IMR-90 (cell line): ENCODE measurements around the gene LRRC8C. TPM values are rescaled to one million over a fixed set of nuclear protein-coding genes. Genes with fewer than 3 reads are reported as not detected.
A peak's percentile ranks its signal among the peaks of the same experiment; 100 is the strongest.

ENCODE experiments used
- ATAC-seq: fragments of 200-7000 bp; cut with Tn5 transposase; 2 replicates; pipeline ENCODE4 v1.9.1; 2020; ENCODE audit warnings: low read depth, mild to moderate bottlenecking, moderate library complexity
- BruUV-seq: library from RNA; stranded (reverse); fragments of 400-500 nt; replicated peaks from 2 replicates; lab custom pipeline; 2021; lab: Mats Ljungman, UMichigan
- CTCF ChIA-PET: fragments of 300-600 bp; formaldehyde crosslinking; extraction: SDS; loops from one replicate; lab custom pipeline; 2021; ENCODE audit warnings: antibody characterized with exemption; lab: Yijun Ruan, JAX
- POLR2A ChIA-PET: fragments of 300-600 bp; sonication (Branson Sonifier 250); formaldehyde crosslinking; loops from one replicate; lab custom pipeline; 2022; ENCODE audit warnings: antibody characterized with exemption; ENCODE audit not compliant: unreplicated experiment; lab: Charles Lee
- DNase-seq: peaks from one replicate; pipeline ENCODE4 v3.0.0; 2013
- H2AFZ ChIP-seq: replicated peaks from 2 replicates; pipeline ENCODE3; 2013; ENCODE audit warnings: low read length, mild to moderate bottlenecking; ENCODE audit not compliant: poor library complexity
- H2AK5ac ChIP-seq: 2 replicates; pipeline ENCODE4 v1.6.1; 2013; ENCODE audit warnings: low read depth, low read length, inconsistent platforms
- H2AK9ac ChIP-seq: replicated peaks from 2 replicates; pipeline ENCODE3; 2013; ENCODE audit warnings: mild to moderate bottlenecking, low read depth, low read length, moderate library complexity; ENCODE audit not compliant: poor library complexity
- H2BK120ac ChIP-seq: 2 replicates; pipeline ENCODE4 v1.6.1; 2013; ENCODE audit warnings: low read depth, low read length, inconsistent platforms
- H2BK15ac ChIP-seq: 3 replicates; pipeline ENCODE4 v1.6.1; 2013; ENCODE audit warnings: low read depth, low read length, inconsistent platforms
- H2BK20ac ChIP-seq: 2 replicates; pipeline ENCODE4 v1.6.1; 2013; ENCODE audit warnings: low read depth, mild to moderate bottlenecking, inconsistent platforms, low read length, moderate library complexity
- H2BK5ac ChIP-seq: 2 replicates; pipeline ENCODE4 v1.6.1; 2013; ENCODE audit warnings: mild to moderate bottlenecking, low read depth, low read length, inconsistent platforms; ENCODE audit not compliant: poor library complexity, severe bottlenecking
- H3K14ac ChIP-seq: replicated peaks from 2 replicates; pipeline ENCODE4 v1.6.1; 2013; ENCODE audit warnings: low read depth, low read length, inconsistent platforms
- H3K18ac ChIP-seq: 2 replicates; pipeline ENCODE4 v1.6.1; 2013; ENCODE audit warnings: low read depth, low read length, control low read depth
- H3K23ac ChIP-seq: 2 replicates; pipeline ENCODE4 v1.6.1; 2013; ENCODE audit warnings: low read depth, low read length, inconsistent platforms
- H3K27ac ChIP-seq: 2 replicates; pipeline ENCODE4 v1.5.1; 2013; ENCODE audit warnings: mild to moderate bottlenecking, control low read depth, low read length; ENCODE audit not compliant: insufficient read depth
- H3K27me3 ChIP-seq: 2 replicates; pipeline ENCODE4 v1.6.1; 2013; ENCODE audit warnings: low read length; ENCODE audit not compliant: control insufficient read depth, insufficient read depth
- H3K36me3 ChIP-seq: 2 replicates; pipeline ENCODE4 v1.6.1; 2013; ENCODE audit warnings: low read length, mixed read lengths; ENCODE audit not compliant: control insufficient read depth, insufficient read depth
- H3K4ac ChIP-seq: 2 replicates; pipeline ENCODE4 v1.6.1; 2013; ENCODE audit warnings: low read depth, low read length, inconsistent platforms
- H3K4me1 ChIP-seq: 2 replicates; pipeline ENCODE4 v1.6.1; 2013; ENCODE audit warnings: low read length, mixed read lengths; ENCODE audit not compliant: control insufficient read depth, insufficient read depth
- H3K4me2 ChIP-seq: 2 replicates; pipeline ENCODE4 v1.6.1; 2013; ENCODE audit warnings: low read depth, mild to moderate bottlenecking, control low read depth, low read length, moderate library complexity
- H3K4me3 ChIP-seq: 2 replicates; pipeline ENCODE4 v1.5.1; 2013; ENCODE audit warnings: low read depth, mild to moderate bottlenecking, control low read depth, low read length, moderate library complexity; ENCODE audit not compliant: insufficient read depth
- H3K56ac ChIP-seq: 2 replicates; pipeline ENCODE4 v1.6.1; 2013; ENCODE audit warnings: low read length, inconsistent platforms; ENCODE audit not compliant: insufficient read depth; ENCODE audit errors: extremely low read depth
- H3K79me1 ChIP-seq, 2 experiments: 2 replicates each; pipeline ENCODE4 v1.6.1; 2013; ENCODE audit warnings: low read length in 2 of 2, inconsistent platforms in 1 of 2, low read depth in 1 of 2
- H3K9ac ChIP-seq: 2 replicates; pipeline ENCODE4 v1.6.1; 2013; ENCODE audit warnings: low read depth, low read length, control low read depth
- H3K9me1 ChIP-seq: 2 replicates; pipeline ENCODE4 v1.6.1; 2013; ENCODE audit warnings: low read length, inconsistent platforms; ENCODE audit not compliant: insufficient read depth
- H3K9me3 ChIP-seq: 2 replicates; pipeline ENCODE4 v1.6.1; 2013; ENCODE audit warnings: low read length; ENCODE audit not compliant: control insufficient read depth, insufficient read depth
- H4K20me1 ChIP-seq: 2 replicates; pipeline ENCODE4 v1.6.1; 2013; ENCODE audit warnings: low read length, inconsistent platforms; ENCODE audit not compliant: insufficient read depth
- H4K5ac ChIP-seq: 2 replicates; pipeline ENCODE4 v1.6.1; 2013; ENCODE audit warnings: mild to moderate bottlenecking, low read depth, low read length, control low read depth
- H4K8ac ChIP-seq, 2 experiments: 2 replicates each; pipeline ENCODE4 v1.6.1; 2013; ENCODE audit warnings: low read depth in 2 of 2, low read length in 2 of 2, control low read depth in 1 of 2, inconsistent platforms in 1 of 2
- H4K91ac ChIP-seq: 2 replicates; pipeline ENCODE4 v1.6.1; 2013; ENCODE audit warnings: low read depth, low read length, inconsistent platforms; ENCODE audit not compliant: insufficient read depth
- BHLHE40 ChIP-seq: fragments of 150-350 bp; IDR thresholded peaks from 2 replicates; pipeline ENCODE4 v1.6.1; 2016; ENCODE audit warnings: mild to moderate bottlenecking, low read depth, low read length
- MXI1 ChIP-seq: IDR thresholded peaks from 2 replicates; pipeline ENCODE4 v1.6.1; 2012; ENCODE audit warnings: low read depth, mild to moderate bottlenecking, low read length, moderate library complexity, borderline replicate concordance
- WGBS, 2 experiments: methylation state at CpG; one replicate each; pipeline versions ENCODE4 v1.1.5 to v1.1.7; 2013; ENCODE audit warnings: missing lambda C conversion rate in 2 of 2; ENCODE audit not compliant: insufficient read length in 1 of 2; ENCODE audit errors: extremely low coverage in 2 of 2; 5-methylcytosine and 5-hydroxymethylcytosine counted together
- dilution Hi-C: fragments of 300-500 bp; cut with HindIII; formaldehyde crosslinking; loops from one replicate; pipeline ENCODE4 v1.14.3; 2018; ENCODE audit warnings: low sequenced_read_pairs; ENCODE audit not compliant: unreplicated experiment
- in situ Hi-C: fragments of 300-500 bp; cut with MboI; formaldehyde crosslinking; loops from 3 replicates; pipeline ENCODE4 v1.14.3; 2019; ENCODE audit warnings: low sequenced_read_pairs, inconsistent platforms, mixed read lengths
- intact Hi-C: fragments of 100-400 bp; cut with micrococcal nuclease; formaldehyde crosslinking; loops from 2 replicates; pipeline ENCODE4 v1.10.0; 2022
- polyA plus RNA-seq, 3 experiments: library from polyadenylated mRNA; depleted of rRNA; stranded (reverse); fragments of >200 nt; gene quantifications; 2 replicates each; pipeline ENCODE4 v1.2.3, GENCODE V29; 2012; ENCODE audit warnings: low replicate concordance in 1 of 3
- total RNA-seq: library from RNA; depleted of rRNA; stranded (reverse); fragments of >200 nt; gene quantifications from 2 replicates; pipeline ENCODE4 v1.2.3, GENCODE V29; 2012

The LRRC8C gene
- total and polyA plus RNA-seq, 2 of the 4 experiments (the other 2 are of a cell fraction), result 6.5 to 12.9 TPM

GRCh38 chr1:89719502-89720306, 86.8 kb downstream of the LRRC8C start:
- intact Hi-C loops, result loop anchor here (5.0 kb wide), 1 partner anchor 87 kb away; the partner anchor contains the start of gene LRRC8C
- peak overlapping the region in 1 of 2 experiments; percentile 1; a peak in 1 of 4 replicates for H4K8ac ChIP-seq
- no peak overlapping the region for H3K56ac ChIP-seq
- H3K9ac ChIP-seq, result no peak overlapping the region
- H3K36me3 ChIP-seq, result 0 out of 2 replicates have a peak, but pooled peaks cover under 1% of the 10 kb centered on the region
- H2BK120ac ChIP-seq, result no peak overlapping the region; the same call in 1 of the 2 replicates
- H3K4ac ChIP-seq, result peak overlapping the region; percentile 3; the same call in 1 of the 2 replicates
- H3K4me2 ChIP-seq, result peak overlapping the region; percentile 79
- peak overlapping the region; percentile 73 for H2BK5ac ChIP-seq
- peaks cover 7% of the 10 kb centered on the region for H3K4me1 ChIP-seq
- no peak overlapping the region for H4K91ac ChIP-seq
- no peak overlapping the region for H2AFZ ChIP-seq
- H2AK9ac ChIP-seq, result no peak overlapping the region
- ChIA-PET CTCF (interaction anchor here (0.7 to 1.5 kb wide), 2 partner anchors 45 to 63 kb away, joined by 4 read pairs; no protein-coding TSS in a partner anchor), POLR2A (no interaction called here)
- peak overlapping the region; percentile 70; the same call in 1 of the 2 replicates for H3K27ac ChIP-seq
- ATAC-seq (peak; percentile 74), DNase-seq (peak; percentile 22)
- H3K9me3 ChIP-seq, result no peaks in the 10 kb centered on the region
- dilution Hi-C loops, result no loop called here
- no peak overlapping the region; the same call in 1 of the 2 replicates for H2BK20ac ChIP-seq
- H2AK5ac ChIP-seq, result no peak overlapping the region
- H3K18ac ChIP-seq, result peak overlapping the region; percentile 46; the same call in 1 of the 2 replicates
- no peak overlapping the region for H4K5ac ChIP-seq
- peaks cover 5% of the 10 kb centered on the region; the same call in 1 of the 2 replicates for H3K9me1 ChIP-seq
- in situ Hi-C loops, result no loop called here
- peaks cover 11 to 26% of the 10 kb centered on the region in 2 experiments; a peak in 2 of 4 replicates for H3K79me1 ChIP-seq
- WGBS, 2 experiments, result no CpG with 5 or more reads among the region's 5 CpGs
- peaks cover under 1% of the 10 kb centered on the region; the same call in 1 of the 2 replicates for H4K20me1 ChIP-seq
- no peaks in the 10 kb centered on the region for H3K27me3 ChIP-seq
- TF ChIP-seq MXI1 (no peak), BHLHE40 (peak; percentile 25; the same call in 1 of the 2 replicates)
- H3K14ac ChIP-seq, result 0 out of 2 replicates have a peak overlapping the region, but pooled peaks have one; percentile 8
- no peak overlapping the region for H3K23ac ChIP-seq
- H3K4me3 ChIP-seq, result peak overlapping the region; percentile 24; the same call in 1 of the 2 replicates
- H2BK15ac ChIP-seq, result no peak overlapping the region
- BruUV-seq, result no TSS peak
